CD1c-positive myeloid dendritic cell (primary cell): Measurements from ENCODE around the gene WSCD2.

Source experiments
- DNase-seq: peaks from one replicate; pipeline ENCODE4 v3.0.0-alpha.2; 2016; ENCODE audit errors: extremely low spot score

WSCD2 gene

GRCh38 chr12:108129017-108129812 lies at the start of gene WSCD2:
Gene WSCD2 (plus strand): TSS chr12:108129288. CDS start chr12:108195833, 66,545 bp downstream.
- DNase-seq = peak; percentile 74

DNA sequence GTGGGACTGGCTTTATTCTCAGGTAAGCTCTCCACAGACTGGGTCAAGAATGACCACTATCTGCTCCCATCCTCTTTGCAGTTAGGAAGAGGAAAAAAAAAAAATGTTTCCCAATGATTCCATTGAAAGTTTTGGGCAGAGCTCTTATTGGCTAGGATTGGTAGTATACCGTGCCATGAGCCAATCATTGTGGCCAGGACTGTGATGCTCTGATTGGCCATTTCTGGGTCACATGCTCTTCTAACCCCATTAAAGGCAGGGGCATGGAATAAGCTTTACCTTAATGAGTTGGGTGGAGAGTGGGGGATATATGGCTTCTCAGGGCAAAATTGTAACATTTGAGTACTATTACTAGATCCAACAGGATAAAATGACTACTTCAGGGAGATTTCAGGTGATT lies 49.4 kb upstream of the WSCD2 start:
- DNase-seq = no peak

GRCh38 chr12:108080363-108080762 lies 48.7 kb upstream of the WSCD2 start:
- no peak for DNase-seq

- DNase-seq = no peak
Measured at GRCh38 chr12:108082485-108082884, 46.6 kb upstream of the WSCD2 start.

GRCh38 chr12:108087900-108088299 lies 41.2 kb upstream of the WSCD2 start:
- no peak for DNase-seq

- DNase-seq = no peak
Measured at GRCh38 chr12:108090107-108090899, 38.8 kb upstream of the WSCD2 start.

GRCh38 chr12:108090932-108091678 lies 38.0 kb upstream of the WSCD2 start:
- no peak for DNase-seq

DNA sequence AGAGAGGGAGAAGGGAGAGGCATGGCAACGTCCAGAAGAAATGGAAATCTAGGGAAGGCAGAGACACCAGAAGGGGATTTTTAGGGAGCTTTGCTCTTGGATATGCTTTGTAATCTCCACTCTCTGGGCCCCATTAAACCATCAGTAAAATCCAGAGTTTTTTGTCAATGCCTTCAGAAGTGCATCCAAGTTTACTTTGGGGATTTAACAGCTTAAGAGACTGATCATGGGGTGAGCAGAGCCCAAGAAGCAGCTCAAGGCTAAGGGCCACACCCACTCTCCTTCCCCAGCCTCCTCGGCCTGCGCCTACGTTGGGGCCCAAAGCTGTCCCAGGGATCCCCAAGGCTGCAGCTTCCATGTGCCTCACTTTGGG lies 37.4 kb upstream of the WSCD2 start:
- DNase-seq = no peak

- no peak for DNase-seq
Measured at GRCh38 chr12:108093209-108093608, 35.9 kb upstream of the WSCD2 start.

GRCh38 chr12:108094056-108094649 lies 34.9 kb upstream of the WSCD2 start:
- DNase-seq = no peak

- DNase-seq = no peak
Measured at GRCh38 chr12:108097160-108097911, 31.8 kb upstream of the WSCD2 start.

DNA sequence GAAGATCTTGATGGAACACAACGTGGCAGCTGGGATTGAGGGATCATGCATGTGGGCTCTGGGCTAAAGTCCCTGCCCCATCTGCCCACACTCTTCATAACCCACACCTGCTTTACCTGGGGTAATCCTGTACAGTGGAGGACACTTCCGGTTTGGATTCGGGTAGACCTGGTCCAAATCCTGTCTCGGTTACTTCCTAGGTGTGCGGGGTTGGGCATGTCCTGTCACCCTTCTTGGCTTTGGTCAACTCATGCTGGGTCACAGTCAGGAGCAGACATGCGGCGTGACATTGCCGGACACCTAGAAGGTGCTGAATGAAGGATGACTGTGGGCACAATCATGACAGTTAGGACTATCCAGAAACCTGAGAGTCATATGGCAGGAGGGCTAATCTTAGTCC lies 30.7 kb upstream of the WSCD2 start:
- DNase-seq = no peak

- DNase-seq = peak; percentile 34
Measured at GRCh38 chr12:108099073-108099472, 30.0 kb upstream of the WSCD2 start.

GRCh38 chr12:108099778-108100489 lies 29.2 kb upstream of the WSCD2 start:
- no peak for DNase-seq

DNA sequence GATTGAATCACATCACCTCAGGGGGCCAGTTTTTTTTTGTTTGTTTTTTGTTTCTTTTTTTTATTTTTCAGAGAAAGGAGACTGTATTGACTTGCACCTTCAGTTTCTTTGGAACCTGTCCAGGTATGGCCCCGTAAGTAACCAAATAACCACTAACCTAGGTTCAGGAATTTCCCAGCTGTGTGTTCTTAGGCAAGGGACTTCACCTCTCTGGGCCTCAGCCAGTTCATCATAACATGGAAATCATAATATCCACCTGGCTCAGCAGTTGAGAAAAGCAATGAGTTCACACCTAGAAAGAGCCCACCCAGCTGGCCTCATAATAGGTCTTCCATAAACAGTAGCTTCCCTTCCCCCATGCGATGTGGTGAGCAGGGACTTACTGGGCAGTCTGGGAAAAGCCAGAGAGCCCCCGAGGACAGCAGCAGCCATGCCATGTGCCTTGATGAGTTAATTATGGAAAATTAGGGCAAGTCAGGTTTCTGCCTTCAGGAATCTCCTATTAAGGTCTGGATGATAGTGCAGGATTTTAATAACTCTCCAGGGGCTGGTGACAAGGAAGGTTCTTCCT lies 27.4 kb upstream of the WSCD2 start:
- DNase-seq = no peak

GRCh38 chr12:108102363-108102762 lies 26.7 kb upstream of the WSCD2 start:
- DNase-seq = no peak

GRCh38 chr12:108103087-108103486 lies 26.0 kb upstream of the WSCD2 start:
- no peak for DNase-seq

DNA sequence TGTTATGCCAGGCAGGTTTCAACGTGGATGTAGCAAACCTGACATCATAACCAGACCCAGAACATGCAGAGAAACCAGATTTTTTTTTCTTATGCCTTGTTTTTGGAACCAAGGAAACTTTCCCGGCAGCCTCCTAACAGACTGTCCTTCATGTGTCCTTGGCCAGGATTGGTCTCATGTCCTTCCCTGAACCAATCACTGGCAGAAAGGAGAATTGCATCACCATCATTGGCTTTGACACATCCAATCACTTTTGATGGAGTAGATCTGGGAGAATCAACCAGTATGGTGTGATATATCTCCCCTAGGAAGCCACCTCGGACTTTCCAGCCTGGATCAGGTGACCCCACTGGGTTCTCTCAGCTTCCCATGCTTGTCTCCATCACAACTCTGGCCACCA lies 25.6 kb upstream of the WSCD2 start:
- DNase-seq = no peak

GRCh38 chr12:108104657-108105056 lies 24.4 kb upstream of the WSCD2 start:
- DNase-seq = no peak

DNA sequence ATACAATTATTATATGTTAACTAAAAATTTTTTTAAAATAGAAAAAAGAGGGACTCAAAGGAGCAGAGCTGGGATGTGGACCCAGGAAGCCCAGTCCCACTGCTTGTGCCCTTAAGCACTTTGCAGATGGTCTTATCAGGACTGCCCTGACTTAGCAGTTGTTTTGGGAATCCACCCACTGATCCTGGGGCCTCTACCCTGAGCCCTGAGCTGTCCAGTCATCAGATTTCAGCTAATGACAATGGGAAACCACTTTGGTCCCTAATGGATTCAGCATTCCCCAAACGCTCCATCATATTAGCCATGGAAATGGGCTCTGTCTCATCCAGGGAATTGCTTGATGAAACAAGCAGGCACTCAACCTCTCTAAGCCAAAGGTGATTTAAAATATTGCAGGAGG lies 22.5 kb upstream of the WSCD2 start:
- DNase-seq = no peak
